A549 (cell line): ENCODE results near the gene SLC35G4.
"Not testable (repeated sequence)": the region's sequence is repeated elsewhere in the genome, so short reads cannot be mapped to it uniquely, and the experiment has no call there.

ENCODE experiments used
- BHLHE40 ChIP-seq: IDR thresholded peaks from 2 replicates; pipeline ENCODE4 v1.6.1; 2012; ENCODE audit warnings: low read depth, low read length, inconsistent platforms
- CEBPB ChIP-seq, 2 experiments: fragments of >200 bp in 1 of 2; sonication (Bioruptor Twin) in 1 of 2; formaldehyde crosslinking in 1 of 2; IDR thresholded peaks; 2 replicates each; pipeline ENCODE4 v1.6.1; 2012 to 2016
- CHD2 ChIP-seq: fragments of 150-350 bp; IDR thresholded peaks from 2 replicates; pipeline ENCODE4 v1.6.1; 2014; ENCODE audit warnings: low read length; ENCODE audit not compliant: partially characterized antibody
- CHD4 ChIP-seq: fragments of 200-600 bp; sonication (generic); IDR thresholded peaks from 2 replicates; pipeline ENCODE4 v1.6.1; 2016; ENCODE audit warnings: antibody characterized with exemption, mild to moderate bottlenecking, borderline replicate concordance
- CTCF ChIP-seq: fragments of >200 bp; sonication (Bioruptor Twin); formaldehyde crosslinking; IDR thresholded peaks from 3 replicates; pipeline ENCODE4 v1.5.1; 2016
- EP300 ChIP-seq, 2 experiments: fragments of >200 bp; sonication (Bioruptor Twin); formaldehyde crosslinking; IDR thresholded peaks; 2 replicates in 1 of 2; 3 replicates in 1 of 2; pipeline ENCODE4 v1.6.1; 2016 to 2017
- ESRRA ChIP-seq: fragments of 150-350 bp; IDR thresholded peaks from 2 replicates; pipeline ENCODE4 v1.6.1; 2014; ENCODE audit warnings: mild to moderate bottlenecking, low read length, borderline replicate concordance
- KDM1A ChIP-seq: fragments of 200-600 bp; sonication (generic); IDR thresholded peaks from 2 replicates; pipeline ENCODE4 v1.6.1; 2016; ENCODE audit warnings: low read depth, mild to moderate bottlenecking
- MYC ChIP-seq: IDR thresholded peaks from 2 replicates; pipeline ENCODE4 v1.6.1; 2012; ENCODE audit warnings: mild to moderate bottlenecking, inconsistent platforms, low read length, improper control_type of control experiment, borderline replicate concordance
- PHF8 ChIP-seq: fragments of 200-600 bp; sonication (generic); IDR thresholded peaks from 2 replicates; pipeline ENCODE4 v1.6.1; 2016; ENCODE audit warnings: low read depth, mild to moderate bottlenecking, antibody characterized with exemption, moderate library complexity, borderline replicate concordance
- POLR2A ChIP-seq: IDR thresholded peaks from 2 replicates; pipeline ENCODE4 v1.6.1; 2012; ENCODE audit warnings: mild to moderate bottlenecking, low read length
- RFX5 ChIP-seq: fragments of 450-650 bp; IDR thresholded peaks from 2 replicates; pipeline ENCODE4 v1.7.1; 2014; ENCODE audit warnings: antibody characterized with exemption, mild to moderate bottlenecking, moderate library complexity
- SMC3 ChIP-seq: fragments of >200 bp; sonication (Bioruptor Twin); formaldehyde crosslinking; IDR thresholded peaks from 3 replicates; pipeline ENCODE4 v1.6.1; 2018; ENCODE audit warnings: inconsistent platforms
- ZSCAN20 ChIP-seq: fragments of 250-450 bp; sonication (Bioruptor Pico); IDR thresholded peaks from 2 replicates; pipeline ENCODE4 v1.8.0; 2022; ENCODE audit warnings: mild to moderate bottlenecking, moderate library complexity

- not testable (repeated sequence) for TF ChIP-seq CHD4; ZSCAN20 (CRISPR knock-in tag); CTCF; BHLHE40; MYC; EP300 (IDR thresholded peaks at IDR 0.05); SMC3; CEBPB (IDR thresholded peaks at IDR 0.05); CHD2; RFX5; PHF8; POLR2A; ESRRA; KDM1A
These were observed 37.9 kb downstream of the SLC35G4 start for GRCh38 chr18:11647310-11647709.
